ENCODE measurements around the gene MYO5A.
A peak's percentile ranks its signal among the peaks of the same experiment; 100 is the strongest.

Gene MYO5A

DNA sequence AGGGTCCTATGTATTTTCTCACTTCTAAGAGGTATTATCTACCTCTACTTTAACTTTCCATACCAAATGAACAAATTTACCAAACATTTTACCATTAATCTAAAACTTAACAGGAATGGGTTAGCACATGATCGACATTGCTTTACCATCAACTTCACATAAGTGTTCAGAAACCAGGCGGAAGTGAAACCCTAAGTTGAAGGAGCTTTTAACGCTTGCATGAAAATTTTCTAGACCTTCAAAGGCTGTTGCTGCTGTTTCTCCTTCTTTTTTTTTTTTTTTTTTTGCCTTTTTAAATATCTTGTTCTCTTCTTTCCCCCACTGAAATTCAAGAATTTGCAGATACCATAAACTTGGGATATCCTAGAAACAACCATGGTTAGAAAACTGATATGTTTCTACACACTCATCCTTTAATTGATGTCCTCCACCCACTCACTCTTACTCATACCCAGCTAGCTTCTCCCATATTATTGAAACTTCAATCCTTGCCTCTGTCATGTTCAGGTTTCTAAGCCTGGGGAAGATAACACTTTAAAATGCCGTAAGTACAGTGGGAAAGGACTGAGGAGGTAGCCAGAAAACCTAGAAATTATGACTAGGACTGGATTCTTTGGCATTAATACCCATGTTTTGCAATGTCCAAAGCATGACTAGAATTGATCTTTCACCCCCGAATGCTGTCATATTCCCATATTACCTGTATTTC, 24.7 kb downstream of the MYO5A start:
- DNase-seq (ENCODE audit: low read depth): peak; percentile 86
- TF ChIP-seq, protein P1, sequence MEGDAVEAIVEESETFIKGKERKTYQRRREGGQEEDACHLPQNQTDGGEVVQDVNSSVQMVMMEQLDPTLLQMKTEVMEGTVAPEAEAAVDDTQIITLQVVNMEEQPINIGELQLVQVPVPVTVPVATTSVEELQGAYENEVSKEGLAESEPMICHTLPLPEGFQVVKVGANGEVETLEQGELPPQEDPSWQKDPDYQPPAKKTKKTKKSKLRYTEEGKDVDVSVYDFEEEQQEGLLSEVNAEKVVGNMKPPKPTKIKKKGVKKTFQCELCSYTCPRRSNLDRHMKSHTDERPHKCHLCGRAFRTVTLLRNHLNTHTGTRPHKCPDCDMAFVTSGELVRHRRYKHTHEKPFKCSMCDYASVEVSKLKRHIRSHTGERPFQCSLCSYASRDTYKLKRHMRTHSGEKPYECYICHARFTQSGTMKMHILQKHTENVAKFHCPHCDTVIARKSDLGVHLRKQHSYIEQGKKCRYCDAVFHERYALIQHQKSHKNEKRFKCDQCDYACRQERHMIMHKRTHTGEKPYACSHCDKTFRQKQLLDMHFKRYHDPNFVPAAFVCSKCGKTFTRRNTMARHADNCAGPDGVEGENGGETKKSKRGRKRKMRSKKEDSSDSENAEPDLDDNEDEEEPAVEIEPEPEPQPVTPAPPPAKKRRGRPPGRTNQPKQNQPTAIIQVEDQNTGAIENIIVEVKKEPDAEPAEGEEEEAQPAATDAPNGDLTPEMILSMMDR (conservative IDR thresholded peaks at IDR 0.05; ENCODE audit: control insufficient read depth, insufficient read depth, low read depth, low read length): no peak
- H3K4me3 ChIP-seq (ENCODE audit: control insufficient read depth, low read depth, low read length): no peak overlapping the region

DNA sequence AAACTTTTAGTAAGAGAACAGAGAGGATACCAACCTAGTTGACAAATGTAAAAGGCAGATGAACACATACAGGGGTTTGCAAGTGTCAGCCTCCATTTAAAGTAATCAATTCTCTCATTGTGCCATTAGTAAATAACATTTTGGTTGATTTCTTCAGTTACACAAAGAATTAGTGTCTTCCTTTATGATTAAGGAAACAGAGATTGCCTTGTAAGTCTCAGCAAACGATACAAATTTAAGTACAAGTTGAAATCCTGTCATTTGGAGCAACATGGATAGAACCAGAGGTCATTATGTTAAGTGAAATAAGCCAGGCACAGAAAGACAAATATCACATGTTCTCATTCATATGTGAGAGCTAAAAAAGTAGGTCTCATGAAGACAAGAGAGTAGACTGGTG, 26.1 kb downstream of the MYO5A start:
- H3K4me3 ChIP-seq (ENCODE audit: control insufficient read depth, low read depth, low read length): no peak overlapping the region
- TF ChIP-seq, protein P1 (conservative IDR thresholded peaks at IDR 0.05; ENCODE audit: control insufficient read depth, insufficient read depth, low read depth, low read length): no peak
- DNase-seq (ENCODE audit: low read depth): no peak

DNA sequence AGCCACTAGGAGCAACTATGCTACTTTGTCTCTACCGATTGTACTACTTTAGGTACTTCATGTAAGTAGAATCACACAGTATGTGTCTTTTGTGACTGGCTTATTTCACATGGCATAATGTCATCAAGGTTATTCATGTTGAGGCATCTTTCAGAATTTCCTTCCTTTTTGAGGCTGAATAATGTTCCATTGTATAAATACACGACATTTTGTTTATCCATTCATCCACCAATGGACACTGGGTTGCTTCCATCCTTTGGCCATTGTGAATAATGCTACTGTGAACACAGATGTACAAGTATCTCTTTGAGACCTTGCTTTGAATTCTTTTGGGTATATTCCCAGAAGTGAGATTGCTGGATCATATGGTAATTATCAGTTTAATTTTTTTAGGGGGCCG, 29.2 kb downstream of the MYO5A start:
- no peak for DNase-seq (ENCODE audit: low read depth)
- TF ChIP-seq, protein P1 (conservative IDR thresholded peaks at IDR 0.05; ENCODE audit: control insufficient read depth, insufficient read depth, low read depth, low read length): no peak
- H3K4me3 ChIP-seq (ENCODE audit: control insufficient read depth, low read depth, low read length): no peak overlapping the region

DNA sequence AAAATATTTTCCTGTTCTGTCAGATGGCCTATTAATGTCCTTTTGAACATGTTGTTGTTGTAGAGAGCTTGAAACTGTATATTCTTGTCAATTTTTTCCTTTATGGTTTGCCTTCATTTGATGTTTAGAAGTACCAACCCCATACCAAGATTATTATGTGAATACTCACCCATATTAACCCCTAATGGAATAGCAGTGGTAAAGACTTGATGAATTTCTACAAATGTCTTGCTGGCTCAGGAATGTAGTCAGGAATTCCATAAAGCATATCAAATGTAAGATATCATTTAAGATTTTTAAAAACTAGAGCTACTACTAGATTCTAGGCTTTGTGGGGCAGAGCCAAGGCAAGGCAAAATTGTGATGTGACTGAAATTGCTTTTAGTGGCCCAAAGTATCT, 30.0 kb downstream of the MYO5A start:
- H3K4me3 ChIP-seq (ENCODE audit: control insufficient read depth, low read depth, low read length): no peak overlapping the region
- DNase-seq (ENCODE audit: low read depth): no peak
- TF ChIP-seq, protein P1 (conservative IDR thresholded peaks at IDR 0.05; ENCODE audit: control insufficient read depth, insufficient read depth, low read depth, low read length): no peak

DNA sequence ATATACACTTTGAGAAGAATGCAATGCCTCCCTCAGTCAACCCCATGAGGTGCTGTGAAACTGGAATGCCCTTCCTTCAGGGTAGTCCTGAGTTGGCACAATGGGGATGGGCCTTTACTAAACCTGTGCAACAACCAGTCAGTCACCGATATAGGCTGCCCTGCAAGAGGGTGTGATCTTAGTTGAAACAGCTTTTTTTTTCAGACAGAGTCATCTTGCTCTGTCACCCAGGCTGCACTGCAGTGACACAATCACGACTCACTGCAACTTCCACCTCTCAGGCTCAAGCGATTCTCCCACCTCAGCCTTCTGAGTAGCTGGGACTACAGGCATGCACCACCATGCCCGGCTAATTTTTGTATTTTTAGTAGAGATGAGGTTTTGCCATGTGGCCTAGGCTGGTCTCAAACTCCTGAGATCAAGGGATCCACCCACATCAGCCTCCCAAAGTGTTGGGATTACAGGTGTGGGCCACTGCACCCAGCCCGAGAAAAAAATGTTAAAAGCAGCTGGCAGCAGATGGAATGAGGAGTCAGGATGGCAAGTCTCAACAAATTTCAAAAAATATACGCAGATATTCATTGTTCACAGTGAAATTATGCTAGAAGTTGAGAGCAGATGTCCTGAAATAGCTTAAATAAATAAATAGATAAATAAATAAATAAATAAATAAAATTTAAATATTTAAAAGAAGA, 31.8 kb downstream of the MYO5A start:
- DNase-seq (ENCODE audit: low read depth): peak; percentile 88
- TF ChIP-seq, protein P1 (conservative IDR thresholded peaks at IDR 0.05; ENCODE audit: control insufficient read depth, insufficient read depth, low read depth, low read length): no peak
- no peak overlapping the region for H3K4me3 ChIP-seq (ENCODE audit: control insufficient read depth, low read depth, low read length)

DNA sequence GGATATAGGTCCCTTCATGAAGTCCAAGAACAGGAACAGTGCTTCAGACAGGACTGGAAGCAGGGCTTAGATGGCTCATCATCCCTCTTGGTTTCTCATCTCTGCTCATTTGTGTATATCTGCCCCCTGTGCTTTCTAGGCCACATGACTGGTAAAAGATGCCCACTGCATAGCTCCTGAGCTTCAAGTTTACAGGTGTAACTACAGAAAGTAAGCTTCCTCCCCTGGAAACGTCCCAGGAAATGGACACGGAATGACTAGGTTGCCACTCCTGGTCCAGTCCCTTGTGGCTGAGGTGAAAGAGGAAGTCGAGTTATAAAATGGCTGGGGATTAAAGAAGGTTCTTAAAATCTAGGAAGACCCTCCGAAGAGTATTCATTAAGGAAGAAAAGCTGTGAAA, 32.5 kb downstream of the MYO5A start:
- no peak overlapping the region for H3K4me3 ChIP-seq (ENCODE audit: control insufficient read depth, low read depth, low read length)
- TF ChIP-seq, protein P1 (conservative IDR thresholded peaks at IDR 0.05; ENCODE audit: control insufficient read depth, insufficient read depth, low read depth, low read length): no peak

More for the DNA sequence above, 32.5 kb downstream of the MYO5A start:
- no peak for DNase-seq (ENCODE audit: low read depth)
